HG03039 (cell line): ENCODE measurements around the gene FNDC3A.
"Not testable (repeated sequence)": the region's sequence is repeated elsewhere in the genome, so short reads cannot be mapped to it uniquely, and the experiment has no call there.

ENCODE experiments used
- ATAC-seq: cut with Tn5 transposase; IDR thresholded peaks from one replicate; pipeline ENCODE4 v1.9.1; 2021; ENCODE audit warnings: mild to moderate bottlenecking, moderate library complexity; ENCODE audit not compliant: unreplicated experiment

The FNDC3A gene

GRCh38 chr13:49132479-49133002 is 156.8 kb downstream of the FNDC3A start:
- ATAC-seq = no peak

GRCh38 chr13:49134305-49134704 is 158.6 kb downstream of the FNDC3A start:
- ATAC-seq = no peak

GRCh38 chr13:49137138-49137643 is 161.5 kb downstream of the FNDC3A start:
- ATAC-seq = not testable (repeated sequence)

- no peak for ATAC-seq
Measured at GRCh38 chr13:49140910-49141611, 165.3 kb downstream of the FNDC3A start.

GRCh38 chr13:49146950-49147355 is 171.2 kb downstream of the FNDC3A start:
- no peak for ATAC-seq

GRCh38 chr13:49148405-49148804 is 172.7 kb downstream of the FNDC3A start:
- no peak for ATAC-seq

GRCh38 chr13:49157955-49158584 is 182.4 kb downstream of the FNDC3A start:
- not testable (repeated sequence) for ATAC-seq

GRCh38 chr13:49163162-49163561 is 187.4 kb downstream of the FNDC3A start:
- ATAC-seq = not testable (repeated sequence)

- ATAC-seq = no peak
Measured at GRCh38 chr13:49164712-49165111, 189.0 kb downstream of the FNDC3A start.

- no peak for ATAC-seq
Measured at GRCh38 chr13:49165798-49166752, 190.4 kb downstream of the FNDC3A start.

- no peak for ATAC-seq
Measured at GRCh38 chr13:49171359-49171758, 195.6 kb downstream of the FNDC3A start.

GRCh38 chr13:49183672-49184325 is 208.1 kb downstream of the FNDC3A start:
- ATAC-seq = no peak

- no peak for ATAC-seq
Measured at GRCh38 chr13:49184621-49185020, 208.9 kb downstream of the FNDC3A start.

- peak; percentile 45 for ATAC-seq
Measured at GRCh38 chr13:49185264-49185663, 209.6 kb downstream of the FNDC3A start.

- no peak for ATAC-seq
Measured at GRCh38 chr13:49190901-49191300, 215.2 kb downstream of the FNDC3A start.

GRCh38 chr13:49206641-49207040 is 230.9 kb downstream of the FNDC3A start:
- ATAC-seq = no peak

GRCh38 chr13:49208619-49209018 is 232.9 kb downstream of the FNDC3A start:
- ATAC-seq = no peak

GRCh38 chr13:49210114-49210513 is 234.4 kb downstream of the FNDC3A start:
- no peak for ATAC-seq

- no peak for ATAC-seq
Measured at GRCh38 chr13:49210669-49211068, 235.0 kb downstream of the FNDC3A start.

GRCh38 chr13:49213539-49213938 is 237.8 kb downstream of the FNDC3A start:
- ATAC-seq = no peak
